GM18526 (cell line): ENCODE results near the gene CDYL2.

Experiments
- POLR2A ChIP-seq: IDR thresholded peaks from 3 replicates; pipeline ENCODE4 v1.6.1; 2011; ENCODE audit not compliant: insufficient read length; ENCODE audit errors: extremely low read depth

The CDYL2 gene

DNA sequence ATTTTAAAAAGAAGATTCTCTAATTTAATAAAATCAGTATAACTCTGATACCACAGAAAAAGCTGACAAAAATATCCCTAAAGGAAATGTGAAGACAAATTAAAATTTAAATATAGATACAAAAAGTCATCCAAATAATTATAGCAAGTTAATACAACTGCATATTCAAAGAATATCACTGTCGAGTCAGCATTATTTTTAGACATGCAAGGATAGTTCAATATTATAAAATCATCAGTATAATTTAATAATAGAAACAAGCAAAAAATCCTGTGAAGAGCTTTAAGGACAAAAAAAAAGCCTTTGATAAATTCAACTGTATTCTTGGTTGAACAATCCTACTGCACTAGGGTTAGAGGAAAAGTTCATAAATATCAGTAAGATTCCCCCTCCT is 21.0 kb upstream of the CDYL2 start:
- TF ChIP-seq POLR2A: no peak

DNA sequence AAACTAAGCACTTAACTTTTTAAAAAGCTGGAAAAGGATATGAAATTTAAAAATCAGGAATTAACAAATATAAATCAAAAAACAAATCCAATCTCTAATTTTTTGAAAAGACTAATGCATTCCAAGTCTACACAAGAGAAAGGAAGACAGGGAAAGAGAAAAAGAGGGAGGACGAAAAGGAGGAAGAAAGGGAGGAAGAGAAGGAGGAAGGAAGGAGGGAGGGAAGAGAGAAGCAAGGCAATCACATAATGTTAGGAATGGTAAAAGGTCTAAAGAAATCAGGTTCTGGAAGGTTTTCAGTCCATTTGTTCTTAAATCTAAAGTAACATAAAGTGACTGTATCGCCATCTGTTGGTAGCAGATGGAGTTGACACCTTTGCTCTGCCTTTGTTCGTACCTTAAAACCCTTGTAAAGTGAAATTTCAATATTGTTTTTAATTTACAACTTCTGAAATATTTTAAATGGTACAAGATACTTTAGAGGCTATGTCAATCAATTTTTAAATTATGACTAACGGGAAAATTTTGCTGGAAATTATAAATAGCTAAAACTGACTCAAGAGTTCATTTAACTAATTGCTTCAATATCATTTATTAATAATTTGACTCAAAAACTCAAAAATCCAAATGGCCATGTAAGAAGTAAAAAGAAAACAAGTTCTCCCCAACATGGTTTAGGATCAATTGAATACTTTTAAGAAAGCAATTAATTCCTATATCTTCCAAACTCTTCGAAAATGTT is 20.4 kb upstream of the CDYL2 start:
- no peak for TF ChIP-seq POLR2A

DNA sequence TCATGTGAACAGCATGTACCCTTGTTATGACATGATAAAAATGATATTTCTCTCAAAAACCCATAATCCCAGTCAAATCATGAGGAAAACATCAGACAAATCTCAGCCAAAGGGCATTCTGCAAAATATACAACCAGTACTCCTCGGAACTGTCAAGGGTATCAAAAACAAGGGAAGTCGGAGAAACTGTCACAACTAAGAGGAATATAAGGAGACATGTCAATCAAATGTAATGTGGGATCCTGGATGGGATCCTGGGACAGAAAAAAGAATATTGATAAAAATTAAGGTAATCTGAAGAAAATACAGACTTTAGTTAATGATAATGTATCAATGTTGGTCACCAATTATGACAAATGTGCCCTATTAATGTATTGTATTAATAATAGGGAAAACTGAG is 15.6 kb upstream of the CDYL2 start:
- no peak for TF ChIP-seq POLR2A

DNA sequence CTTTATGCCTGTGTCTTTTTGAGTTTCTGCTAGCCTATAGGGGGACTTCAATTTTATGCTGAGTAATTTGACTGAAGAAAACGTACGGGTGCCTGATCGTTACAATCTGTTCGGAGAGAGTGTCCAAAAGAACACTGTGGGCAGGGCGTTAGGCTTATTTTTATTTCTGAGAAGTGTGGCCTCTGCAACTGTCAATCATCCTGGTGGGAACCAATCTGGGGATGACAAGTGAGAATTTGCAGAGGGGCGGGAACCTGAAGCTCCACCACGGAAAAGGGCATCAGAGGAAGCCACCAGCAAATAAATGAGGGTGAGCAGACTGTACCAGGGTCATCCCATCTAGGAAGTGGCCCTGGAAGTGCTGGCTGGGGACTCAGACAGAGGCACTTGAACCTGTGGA is 12.0 kb upstream of the CDYL2 start:
- no peak for TF ChIP-seq POLR2A

DNA sequence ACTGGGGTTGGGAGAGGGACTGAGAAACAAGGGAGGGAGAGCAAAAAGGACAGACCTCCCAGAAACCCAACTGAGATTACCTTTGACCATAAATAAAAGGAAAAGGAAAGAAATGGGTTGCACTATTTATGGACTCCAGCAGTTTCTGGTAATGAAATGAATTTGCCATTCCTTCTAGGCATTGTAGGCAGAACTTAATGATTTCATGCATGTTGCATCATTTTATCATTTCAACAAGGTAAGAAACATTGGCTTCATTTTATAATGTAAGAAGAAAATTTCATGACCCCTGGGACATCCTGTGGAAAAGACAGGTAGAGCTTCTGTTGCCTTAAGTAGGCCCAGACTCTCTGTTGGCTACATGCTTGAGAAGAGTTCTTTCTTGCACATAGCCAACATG is 8.2 kb upstream of the CDYL2 start:
- TF ChIP-seq POLR2A: no peak

DNA sequence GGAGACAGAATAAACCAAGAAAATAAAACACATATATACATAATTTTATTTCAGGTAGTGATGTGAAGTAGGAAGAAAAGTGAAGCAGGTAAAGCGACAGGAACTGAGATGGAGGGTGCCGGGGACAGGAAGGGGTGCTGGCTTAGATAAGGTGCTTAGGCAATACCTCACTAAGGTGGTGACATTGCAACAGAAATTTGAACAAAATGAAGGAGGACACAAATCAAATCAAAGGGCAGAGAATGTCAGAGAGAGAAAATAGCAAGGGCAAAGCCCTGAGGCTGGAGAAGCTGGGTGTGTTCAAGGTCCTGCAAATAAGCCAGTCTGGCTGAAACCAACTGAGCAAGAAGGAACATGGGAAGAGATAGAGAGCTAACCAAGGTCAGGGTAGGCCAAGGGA is 5.0 kb upstream of the CDYL2 start:
- no peak for TF ChIP-seq POLR2A

DNA sequence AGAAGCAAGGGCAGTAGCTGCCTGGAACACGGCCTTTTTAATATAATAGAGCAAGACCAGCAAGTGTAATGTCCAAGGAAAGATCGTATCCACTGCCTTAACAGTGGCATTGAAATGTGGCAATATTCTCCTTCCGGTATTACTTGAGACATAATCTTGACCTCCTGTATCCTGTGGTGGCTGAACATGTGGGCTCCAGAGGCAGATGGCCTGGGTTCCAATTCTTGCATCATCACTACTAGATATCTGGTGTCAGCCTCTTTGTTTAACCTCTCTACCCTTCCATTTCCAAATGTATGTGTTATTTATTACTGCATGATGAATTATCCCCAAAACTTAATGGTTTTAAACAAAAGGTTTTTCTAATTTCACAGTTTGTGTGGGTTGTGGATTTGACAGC is 3.5 kb upstream of the CDYL2 start:
- no peak for TF ChIP-seq POLR2A

DNA sequence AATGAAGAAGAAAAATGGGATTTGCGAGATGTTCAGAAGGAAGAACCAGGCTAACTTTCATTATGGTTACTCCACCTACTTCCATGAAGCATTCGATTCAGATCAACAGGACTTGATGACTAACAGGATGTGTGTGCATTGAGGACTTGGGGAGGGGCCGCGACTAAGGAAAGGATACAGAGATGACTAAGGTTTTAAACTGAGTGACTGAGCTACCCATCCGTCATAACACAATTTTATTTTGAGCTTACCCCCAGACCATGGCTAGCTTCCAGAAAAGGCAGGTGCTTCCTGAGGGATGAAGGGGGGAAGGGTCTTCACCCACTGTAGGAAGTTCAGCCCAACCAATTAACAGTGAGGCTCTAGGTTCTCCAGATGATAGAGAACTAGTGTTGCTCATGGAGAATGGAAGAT is 2.5 kb upstream of the CDYL2 start:
- TF ChIP-seq POLR2A: no peak

DNA sequence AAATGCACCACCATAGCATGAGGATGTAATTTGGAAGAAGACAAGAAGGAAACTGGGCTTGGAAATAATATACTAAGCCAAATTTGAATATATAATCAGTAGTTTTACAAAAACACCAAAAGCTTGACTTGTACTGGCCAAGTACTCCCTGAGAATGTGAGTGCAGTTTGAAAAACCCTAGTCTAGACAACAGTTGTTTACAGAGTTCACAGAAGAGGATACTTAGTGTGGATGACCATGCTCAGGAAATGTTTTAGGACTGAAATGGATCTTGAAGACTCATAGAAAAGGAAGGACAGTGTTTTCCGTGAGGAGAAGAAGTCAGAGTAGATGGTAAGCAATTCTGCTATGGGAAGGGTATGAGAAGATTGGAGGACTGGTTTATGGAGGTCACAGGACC is 1.9 kb upstream of the CDYL2 start:
- TF ChIP-seq POLR2A: no peak

DNA sequence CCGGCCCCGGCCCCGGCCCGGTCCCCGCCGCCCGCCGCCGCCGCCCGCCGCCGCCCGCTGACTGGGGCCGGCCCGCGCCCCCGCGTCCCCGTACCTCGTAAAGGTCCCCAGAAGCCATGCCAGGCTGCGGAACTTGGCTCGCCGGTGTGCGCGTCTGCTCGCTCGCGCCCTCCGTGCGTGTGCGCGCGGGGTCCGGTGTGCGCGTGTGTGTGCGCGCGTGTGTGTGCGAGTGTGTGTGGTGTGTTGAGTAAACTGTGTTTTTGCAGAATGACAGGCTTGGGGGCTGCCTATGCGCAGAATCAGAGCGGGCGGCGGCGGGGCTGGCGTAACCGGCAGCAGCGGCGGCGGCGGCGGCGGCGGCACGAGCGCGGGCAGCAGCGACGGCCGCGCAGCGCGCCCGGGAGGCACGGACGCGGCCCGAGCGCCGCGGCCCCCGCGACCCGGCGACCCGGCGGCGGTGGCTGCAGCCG is 307 bp downstream of the CDYL2 start:
- no peak for TF ChIP-seq POLR2A

DNA sequence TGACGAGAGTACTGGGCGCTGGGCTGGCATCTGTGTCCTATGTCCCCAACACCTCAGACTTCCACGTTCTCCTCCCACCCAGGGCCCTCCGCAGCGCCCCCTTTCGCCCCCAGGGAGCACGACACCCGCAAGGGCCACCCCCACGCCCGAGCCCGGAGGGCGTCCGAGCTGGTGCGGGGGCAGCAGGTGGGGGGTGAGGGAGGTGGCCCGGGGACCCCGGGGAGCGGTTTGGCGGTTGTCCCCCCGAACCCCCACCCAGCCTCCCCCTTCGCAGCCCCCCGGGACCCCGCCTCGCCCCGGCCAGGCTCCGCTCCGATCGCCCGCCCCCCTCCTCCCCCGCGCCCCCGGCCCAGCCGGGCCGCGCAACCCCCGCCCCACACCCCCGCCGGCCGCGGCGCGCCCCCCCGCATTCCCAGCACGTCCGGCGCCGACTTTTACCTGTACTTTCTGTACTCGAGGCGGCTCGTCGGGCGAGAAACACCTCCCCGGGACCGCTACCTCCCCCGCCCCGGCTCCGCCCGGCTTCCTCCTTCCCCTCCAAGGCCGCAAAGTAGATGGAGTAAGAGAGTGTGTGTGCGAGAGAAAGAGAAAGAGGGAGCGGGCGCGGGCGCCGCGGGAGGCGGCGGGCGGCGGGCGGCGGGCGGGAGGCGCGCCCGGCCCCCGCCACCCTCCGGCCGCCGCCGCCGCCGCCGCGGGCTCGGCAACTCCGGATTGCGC is 901 bp downstream of the CDYL2 start:
- no peak for TF ChIP-seq POLR2A

DNA sequence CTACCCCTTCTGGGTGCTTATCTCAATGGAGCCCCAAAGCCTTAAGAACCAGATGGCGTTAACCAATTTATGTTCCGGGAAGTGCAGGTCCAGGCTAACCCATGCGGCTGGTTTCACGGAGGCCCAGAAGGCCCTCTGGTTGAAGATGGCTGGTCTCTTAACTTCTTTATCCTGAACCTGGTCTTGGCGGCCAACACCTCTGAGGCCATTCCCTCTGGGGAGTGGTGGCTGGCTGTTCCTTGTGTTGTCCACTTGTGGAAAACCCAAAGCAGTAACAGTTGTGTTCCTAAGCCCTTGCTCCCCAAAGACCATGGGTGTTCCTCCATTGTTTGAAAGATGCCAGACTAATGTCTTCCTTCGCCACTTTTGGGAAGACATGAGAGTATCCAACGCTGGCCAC is 1.5 kb downstream of the CDYL2 start:
- TF ChIP-seq POLR2A: no peak

DNA sequence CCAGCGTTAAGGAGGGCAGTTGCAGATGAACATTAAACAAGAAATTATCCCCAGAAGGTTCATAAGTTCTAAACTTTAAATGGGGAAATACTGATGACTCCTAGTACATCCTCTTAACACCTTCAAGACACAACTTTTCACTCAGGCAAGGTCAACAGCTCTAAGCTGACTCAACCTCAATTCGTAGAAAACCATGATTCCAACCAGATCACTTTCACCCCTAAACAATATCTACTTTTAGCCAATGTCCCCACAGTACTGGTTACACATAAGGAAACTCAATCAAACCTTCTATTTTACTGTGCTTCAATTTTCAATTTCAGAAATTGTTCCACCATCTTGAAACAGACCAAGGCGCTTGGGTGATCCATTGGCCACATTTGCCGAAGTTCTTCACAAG is 2.3 kb downstream of the CDYL2 start:
- TF ChIP-seq POLR2A: no peak

DNA sequence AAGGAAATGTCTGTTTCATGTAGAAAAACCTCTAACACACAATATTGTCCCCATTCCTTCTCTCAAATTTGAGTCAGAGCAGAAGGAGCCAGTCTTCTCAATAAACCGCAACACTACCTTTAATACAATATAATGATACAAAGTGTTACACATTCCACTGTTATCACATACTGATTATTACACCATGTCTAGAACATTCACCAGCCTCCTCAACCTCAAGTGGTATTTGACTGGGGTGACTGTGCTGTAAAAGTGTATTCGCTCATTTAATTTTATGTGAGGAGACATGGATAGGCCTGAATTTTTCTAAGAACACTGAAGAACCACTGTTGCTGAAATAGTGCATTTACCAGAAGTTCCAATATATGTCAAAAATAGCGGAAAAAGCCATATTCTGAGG is 10.3 kb downstream of the CDYL2 start:
- TF ChIP-seq POLR2A: no peak

DNA sequence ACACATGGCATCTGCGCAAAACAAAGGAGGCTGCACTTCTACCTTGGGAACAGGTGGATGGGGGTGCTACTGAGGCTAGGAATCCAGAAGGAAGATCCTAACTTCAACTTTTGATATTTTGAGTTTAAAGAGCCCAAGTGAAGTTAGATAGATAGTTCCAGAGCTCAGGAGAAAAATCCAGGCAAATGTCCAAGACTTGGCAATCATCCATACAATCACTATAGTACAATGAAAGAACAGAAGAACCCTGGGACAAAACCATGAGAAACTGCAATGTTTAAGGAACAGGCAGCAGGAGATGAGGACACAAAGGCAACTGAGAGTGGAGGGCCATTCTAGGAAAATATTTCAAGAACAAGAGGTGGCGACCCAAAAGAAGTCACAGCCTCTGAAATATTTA is 12.4 kb downstream of the CDYL2 start:
- TF ChIP-seq POLR2A: no peak

DNA sequence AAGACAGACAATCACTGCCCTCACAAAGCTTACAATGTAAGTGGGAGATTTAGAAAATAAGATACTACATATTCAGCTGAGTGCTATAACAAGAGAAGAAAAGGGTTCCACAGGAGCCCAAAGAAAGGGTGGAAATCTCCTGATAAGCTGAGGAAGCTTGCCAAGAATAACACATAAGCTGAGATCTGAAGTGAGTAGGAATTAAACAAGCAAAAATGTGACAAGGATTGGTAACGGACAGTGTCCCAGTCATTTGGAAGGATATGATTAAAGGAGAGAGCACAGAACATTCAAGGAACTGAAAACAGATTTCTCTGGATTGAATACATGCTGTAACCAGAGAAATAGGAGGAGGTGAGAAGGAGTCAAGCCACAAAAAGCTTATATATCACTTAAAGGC is 13.0 kb downstream of the CDYL2 start:
- no peak for TF ChIP-seq POLR2A

DNA sequence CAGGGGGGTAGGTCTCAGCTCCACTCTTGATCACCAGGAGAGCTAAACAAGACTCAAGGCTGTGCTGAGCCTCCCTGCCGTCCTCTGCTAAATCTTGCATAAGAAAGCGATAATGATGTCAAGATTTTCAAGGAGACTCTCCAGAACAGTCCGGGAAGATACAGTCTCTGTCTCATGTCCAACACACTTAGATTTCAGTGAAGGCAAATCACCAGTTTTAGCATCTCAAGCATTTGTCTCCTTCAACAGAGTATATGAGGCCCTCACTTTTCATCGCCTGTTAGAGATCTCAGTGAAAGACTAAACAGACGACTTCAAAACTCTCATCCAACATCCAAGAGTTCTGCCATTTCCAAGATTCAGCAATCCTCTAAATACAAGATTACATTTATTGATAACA is 13.6 kb downstream of the CDYL2 start:
- TF ChIP-seq POLR2A: no peak
